Endothelial cell of umbilical vein (primary cell): ENCODE measurements around the gene LNPEP. TPM values are rescaled to one million over a fixed set of nuclear protein-coding genes. Genes with fewer than 3 reads are reported as not detected.

Source experiments
- BruUV-seq: library from RNA; stranded (reverse); fragments of 400-500 nt; replicated peaks from 2 replicates; lab custom pipeline; 2021; lab: Mats Ljungman, UMichigan
- CTCF ChIA-PET: fragments of 300-600, 350-600 bp; sonication (Branson Sonifier 250); formaldehyde crosslinking; loops from one replicate; lab custom pipeline; 2021; ENCODE audit warnings: antibody characterized with exemption, inconsistent platforms; lab: Charles Lee
- POLR2A ChIA-PET: fragments of 300-600, 350-600 bp; sonication (Branson Sonifier 250); formaldehyde crosslinking; loops from one replicate; lab custom pipeline; 2021; ENCODE audit warnings: antibody characterized with exemption, inconsistent platforms; lab: Charles Lee
- DNase-seq: peaks from one replicate; pipeline ENCODE4 v3.0.0-alpha.2; 2011; ENCODE audit warnings: low read depth, low spot score
- FAIRE-seq: peaks from 2 replicates; lab custom pipeline; 2011; peaks lifted over from hg19 to GRCh38; lab: Jason Lieb, UNC
- H2AFZ ChIP-seq: 2 replicates; pipeline ENCODE4 v1.6.0; 2012; ENCODE audit warnings: low read depth, low read length, control low read depth, inconsistent platforms
- H3K27ac ChIP-seq: 2 replicates; pipeline ENCODE4 v1.5.1; 2011; ENCODE audit warnings: low read depth, mild to moderate bottlenecking, control low read depth, low read length, moderate library complexity; ENCODE audit not compliant: insufficient read depth
- H3K27me3 ChIP-seq, 2 experiments: 2 replicates each; pipeline versions ENCODE4 v1.6.0 to v1.6.1; 2011; ENCODE audit warnings: low read length in 2 of 2, mixed read lengths in 1 of 2; ENCODE audit not compliant: control insufficient read depth in 2 of 2, insufficient read depth in 2 of 2
- H3K36me3 ChIP-seq, 2 experiments: 2 replicates in 1 of 2; 3 replicates in 1 of 2; pipeline ENCODE4 v1.5.1; 2011; ENCODE audit warnings: low read length in 2 of 2, mild to moderate bottlenecking in 1 of 2, moderate library complexity in 1 of 2; ENCODE audit not compliant: control insufficient read depth in 2 of 2, insufficient read depth in 2 of 2; ENCODE audit errors: extremely low read depth in 1 of 2
- H3K4me1 ChIP-seq: 3 replicates; pipeline ENCODE4 v1.5.1; 2011; ENCODE audit warnings: mild to moderate bottlenecking, low read length; ENCODE audit not compliant: control insufficient read depth, insufficient read depth; ENCODE audit errors: extremely low read depth
- H3K4me2 ChIP-seq: 2 replicates; pipeline ENCODE4 v1.6.1; 2011; ENCODE audit warnings: low read length, control low read depth, mixed read lengths; ENCODE audit not compliant: insufficient read depth
- H3K4me3 ChIP-seq, 3 experiments: fragments of 200-600 bp in 1 of 3; sonication (generic), shearing (Covaris generic) in 1 of 3; replicated peaks in 1 of 3; 2 replicates each; pipeline ENCODE4 v1.5.1; 2011 to 2016; ENCODE audit warnings: control low read depth in 3 of 3, low read length in 3 of 3, mild to moderate bottlenecking in 2 of 3, inconsistent platforms in 1 of 3, low read depth in 1 of 3, moderate library complexity in 1 of 3; ENCODE audit not compliant: insufficient read depth in 1 of 3
- H3K79me2 ChIP-seq: 2 replicates; pipeline ENCODE4 v1.6.0; 2012; ENCODE audit warnings: low read length, inconsistent platforms; ENCODE audit not compliant: control insufficient read depth, insufficient read depth
- H3K9ac ChIP-seq: replicated peaks from 2 replicates; pipeline ENCODE3; 2011; ENCODE audit warnings: low read length, control low read depth; ENCODE audit not compliant: insufficient read depth; ENCODE audit errors: extremely low read depth
- H3K9me1 ChIP-seq: replicated peaks from 3 replicates; pipeline ENCODE4 v1.6.0; 2011; ENCODE audit warnings: mild to moderate bottlenecking, low read length; ENCODE audit not compliant: control insufficient read depth, insufficient read depth; ENCODE audit errors: extremely low read depth
- H3K9me3 ChIP-seq: replicated peaks from 2 replicates; pipeline ENCODE4 v1.5.1; 2012; ENCODE audit warnings: low read length, inconsistent platforms; ENCODE audit not compliant: control insufficient read depth, insufficient read depth
- H4K20me1 ChIP-seq: replicated peaks from 2 replicates; pipeline ENCODE3; 2011; ENCODE audit warnings: mild to moderate bottlenecking, low read length; ENCODE audit not compliant: control insufficient read depth, insufficient read depth; ENCODE audit errors: extremely low read depth
- EZH2 ChIP-seq: IDR thresholded peaks from 2 replicates; pipeline ENCODE4 v1.6.1; 2012; ENCODE audit warnings: borderline replicate concordance, low read depth, mild to moderate bottlenecking, moderate library complexity, low read length, inconsistent platforms; ENCODE audit not compliant: severe bottlenecking
- GATA2 ChIP-seq: IDR thresholded peaks from 2 replicates; pipeline ENCODE4 v1.7.0; 2011; ENCODE audit warnings: low read depth, mild to moderate bottlenecking, moderate library complexity, mixed read lengths, low read length; ENCODE audit not compliant: insufficient read length, insufficient read depth
- POLR2A ChIP-seq: IDR thresholded peaks from 2 replicates; pipeline ENCODE4 v1.6.1; 2012; ENCODE audit warnings: low read depth, mild to moderate bottlenecking, control low read depth, low read length
- POLR2AphosphoS5 ChIP-seq: IDR thresholded peaks from 2 replicates; pipeline ENCODE4 v1.6.1; 2012; ENCODE audit warnings: low read depth, mild to moderate bottlenecking, control low read depth, low read length, moderate library complexity; ENCODE audit not compliant: insufficient read depth
- dilution Hi-C: fragments of 300-500 bp; cut with MboI; formaldehyde crosslinking; loops from one replicate; pipeline ENCODE4 v1.15.0; 2019; ENCODE audit warnings: low sequenced_read_pairs; ENCODE audit not compliant: extremely low pct_ligation_motif_present
- intact Hi-C: fragments of 100-400 bp; cut with micrococcal nuclease; formaldehyde crosslinking; loops from one replicate; pipeline ENCODE4 v1.10.0; 2022
- polyA plus RNA-seq, 4 experiments: library from polyadenylated mRNA; depleted of rRNA in 3 of 4; stranded (reverse) in 3 of 4; unstranded in 1 of 4; fragments of >200 nt; gene quantifications; 2 replicates each; pipeline versions ENCODE4 v1.2.1 to v1.2.3, GENCODE V29; 2011 to 2012; ENCODE audit warnings: missing spikeins in 1 of 4
- total RNA-seq: library from RNA; stranded (reverse); gene quantifications from 2 replicates; pipeline ENCODE4 v1.2.3, GENCODE V29; 2021

Gene LNPEP
- total and polyA plus RNA-seq, 2 donors (not counting 3 experiments of a cell fraction or from before 2014, with no cell fraction given), result 7.0 to 23.5 TPM

DNA sequence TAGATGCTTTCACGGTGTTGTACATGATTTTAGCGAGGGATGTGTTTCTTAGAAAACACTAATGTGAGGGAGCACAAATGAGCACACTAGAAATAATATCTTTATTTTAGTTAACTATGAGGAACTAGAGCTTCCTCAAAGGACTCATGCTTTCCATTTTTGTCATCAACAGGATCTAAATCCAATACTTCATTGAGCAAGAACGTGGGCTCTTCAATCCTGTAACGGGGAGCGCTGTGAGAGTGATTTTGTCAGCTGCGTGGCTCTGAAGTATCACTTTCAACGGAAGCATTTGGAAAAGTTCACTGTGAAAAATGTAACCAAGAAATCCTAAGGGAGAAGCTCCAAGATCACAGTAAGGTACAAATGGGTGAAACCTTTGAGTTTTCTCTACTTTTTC lies 113.3 kb downstream of the LNPEP start:
- intact Hi-C loops (no loop called here), dilution Hi-C loops (no loop called here)
- DNase-seq, result no peak
- BruUV-seq, result no TSS peak
- ChIA-PET POLR2A (no interaction called here), CTCF (interaction anchor here (1.2 to 2.4 kb wide), 2 partner anchors 10 to 93 kb away, joined by 3 to 6 read pairs; partner anchors contain the start of gene LIX1)
- no peaks in the 10 kb centered on the region for H3K9me3 ChIP-seq
- H3K27ac ChIP-seq, result no peak overlapping the region
- no peaks in the 10 kb centered on the region for H3K36me3 ChIP-seq
- TF ChIP-seq POLR2A (no peak), EZH2 (no peak), POLR2AphosphoS5 (no peak)
- H3K27me3 ChIP-seq, result peaks cover 10 to 25% of the 10 kb centered on the region in 2 experiments
- no peak overlapping the region for H3K9ac ChIP-seq
- no peaks in the 10 kb centered on the region for H3K79me2 ChIP-seq
- no peak overlapping the region for H3K4me2 ChIP-seq
- H2AFZ ChIP-seq, result no peak overlapping the region
- no peak overlapping the region for H3K4me3 ChIP-seq
- no peaks in the 10 kb centered on the region for H3K4me1 ChIP-seq
- no peak for FAIRE-seq
- H4K20me1 ChIP-seq, result no peaks in the 10 kb centered on the region
- no peaks in the 10 kb centered on the region for H3K9me1 ChIP-seq

DNA sequence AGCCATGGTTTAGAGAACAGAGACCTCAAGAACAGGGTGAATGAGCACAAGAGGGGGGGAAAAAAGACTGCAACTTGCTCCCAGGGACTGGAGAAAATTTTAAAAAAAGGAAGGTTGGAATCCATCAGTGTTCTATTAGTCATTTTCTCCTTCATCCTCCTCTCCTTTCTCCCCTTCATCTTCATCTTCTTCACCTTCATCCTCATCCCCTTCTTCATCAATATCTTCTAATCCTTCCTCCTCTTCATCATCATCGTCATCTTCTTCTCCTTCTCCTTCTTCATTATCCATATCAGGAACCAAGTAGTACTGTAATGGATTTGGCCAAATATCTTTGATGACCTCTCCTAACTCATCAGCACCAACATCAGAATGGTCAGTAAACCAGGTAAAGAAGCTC lies 120.4 kb downstream of the LNPEP start:
- Histone ChIP-seq H3K9me1 (no peaks in the 10 kb centered on the region), H3K9me3 (no peaks in the 10 kb centered on the region), H3K27me3 (peaks cover 3 to 11% of the 10 kb centered on the region in 2 experiments), H3K4me3 (no peak overlapping the region), H3K79me2 (no peaks in the 10 kb centered on the region), H3K36me3 (no peaks in the 10 kb centered on the region), H2AFZ (no peak overlapping the region), H4K20me1 (no peaks in the 10 kb centered on the region), H3K4me2 (no peak overlapping the region), H3K9ac (no peak overlapping the region), H3K4me1 (no peaks in the 10 kb centered on the region), H3K27ac (no peak overlapping the region)
- intact Hi-C loops, result no loop called here
- no TSS peak for BruUV-seq
- FAIRE-seq, result no peak
- ChIA-PET POLR2A (no interaction called here), CTCF (no interaction called here)
- no peak for DNase-seq
- TF ChIP-seq POLR2AphosphoS5 (no peak), POLR2A (no peak), GATA2 (no peak)
- dilution Hi-C loops, result no loop called here
